Esophagus muscularis mucosa (tissue), 4 donors: ENCODE results near the gene OAT. TPM values are rescaled to one million over a fixed set of nuclear protein-coding genes. Genes with fewer than 3 reads are reported as not detected.

Experiments used
- DNase-seq: peaks from one replicate; pipeline ENCODE4 v3.0.0-alpha.2; 2017; ENCODE audit errors: extremely low spot score
- H3K27ac ChIP-seq, 4 donors: fragments of 200-600 bp; sonication (generic); replicated peaks in 1 of 4; 1 replicate in 3 of 4; 2 replicates in 1 of 4; pipeline ENCODE4 v1.5.1; 2016 to 2019; ENCODE audit warnings: mild to moderate bottlenecking in 1 of 4
- H3K27me3 ChIP-seq, 4 donors: fragments of 200-600 bp; sonication (generic); one replicate each; pipeline versions ENCODE4 v1.5.1 to v1.6.0; 2016 to 2019
- H3K36me3 ChIP-seq, 4 donors: fragments of 200-600 bp; sonication (generic); one replicate each; pipeline ENCODE4 v1.5.1; 2016 to 2019
- H3K4me1 ChIP-seq, 4 donors: fragments of 200-600 bp; sonication (generic); one replicate each; pipeline ENCODE4 v1.5.1; 2016 to 2019
- H3K4me3 ChIP-seq, 4 donors: fragments of 200-600 bp; sonication (generic); 1 replicate in 2 of 4; 2 replicates in 2 of 4; pipeline ENCODE4 v1.5.1; 2016 to 2019; ENCODE audit warnings: mild to moderate bottlenecking in 4 of 4, moderate library complexity in 1 of 4
- H3K9me3 ChIP-seq, 4 donors: fragments of 200-600 bp; sonication (generic); 1 replicate in 3 of 4; 2 replicates in 1 of 4; pipeline ENCODE4 v1.5.1; 2016 to 2019
- CTCF ChIP-seq, 3 experiments: fragments of 200-600 bp in 2 of 3; fragments of 450-650 bp in 1 of 3; sonication (generic) in 2 of 3; IDR thresholded peaks; one replicate each; pipeline ENCODE4 v1.5.1; 2017 to 2019; ENCODE audit warnings: antibody characterized with exemption in 3 of 3, mild to moderate bottlenecking in 2 of 3, moderate library complexity in 1 of 3
- EP300 ChIP-seq: sonication (generic); formaldehyde crosslinking; IDR thresholded peaks from one replicate; pipeline ENCODE4 v1.6.1; 2017; ENCODE audit warnings: antibody characterized with exemption
- POLR2A ChIP-seq: fragments of 450-650 bp; IDR thresholded peaks from one replicate; pipeline ENCODE4 v1.6.1; 2017; ENCODE audit warnings: antibody characterized with exemption, moderate library complexity, mild to moderate bottlenecking, low read depth
- POLR2AphosphoS5 ChIP-seq, 2 donors: sonication (generic); formaldehyde crosslinking; IDR thresholded peaks; one replicate each; pipeline ENCODE4 v1.6.1; 2017; ENCODE audit warnings: antibody characterized with exemption in 2 of 2
- WGBS: methylation state at CpG from one replicate; pipeline ENCODE4 v1.1.5; 2018; 5-methylcytosine and 5-hydroxymethylcytosine counted together
- intact Hi-C: fragments of 100-400 bp; cut with DNase I; formaldehyde crosslinking; loops from one replicate; pipeline ENCODE4 v1.15.1; 2023
- total RNA-seq, 4 donors: library from RNA; depleted of rRNA; stranded (reverse); fragments of >200 nt; gene quantifications; one replicate each; pipeline versions ENCODE4 v1.1.0 to v1.2.1, GENCODE V29; 2016

The OAT gene
- total RNA-seq, 4 donors from 2014 or later: 98.8 to 169 (median 143) TPM

GRCh38 chr10:124353091-124353815, 65.5 kb downstream of the OAT start:
- Histone ChIP-seq H3K27me3 (peaks cover 0 to 5% (median 0%) of the 10 kb centered on the region in 4 donors), H3K4me3 (no peak overlapping the region), H3K36me3 (no peaks in the 10 kb centered on the region), H3K27ac (no peak overlapping the region), H3K9me3 (no peaks in the 10 kb centered on the region), H3K4me1 (peaks cover 0 to 8% (median 0%) of the 10 kb centered on the region in 4 donors)
- TF ChIP-seq CTCF (IDR thresholded peaks at IDR 0.05): no peak
- TF ChIP-seq POLR2A: no peak
- TF ChIP-seq EP300: no peak
- no peak for TF ChIP-seq POLR2AphosphoS5 (IDR thresholded peaks at IDR 0.05)
- intact Hi-C loops: no loop called here
- DNase-seq: no peak
- WGBS: 86% methylated on average over 6 of the region's 15 CpGs

GRCh38 chr10:124351481-124352220, 67.1 kb downstream of the OAT start:
- DNase-seq: no peak
- intact Hi-C loops: no loop called here
- peaks cover 0 to 8% (median 0%) of the 10 kb centered on the region in 4 donors for H3K4me1 ChIP-seq
- H3K27ac ChIP-seq: no peak overlapping the region
- 85% methylated on average over 10 of the region's 10 CpGs for WGBS
- H3K4me3 ChIP-seq: no peak overlapping the region
- H3K36me3 ChIP-seq: no peaks in the 10 kb centered on the region
- TF ChIP-seq CTCF (IDR thresholded peaks at IDR 0.05) (no peak), EP300 (no peak), POLR2A (no peak), POLR2AphosphoS5 (IDR thresholded peaks at IDR 0.05) (no peak)
- H3K27me3 ChIP-seq: no peaks in the 10 kb centered on the region
- no peaks in the 10 kb centered on the region for H3K9me3 ChIP-seq

- DNase-seq: no peak
Observed at GRCh38 chr10:124350806-124351205, 67.9 kb downstream of the OAT start.

GRCh38 chr10:124349996-124350280, 68.8 kb downstream of the OAT start:
- intact Hi-C loops: no loop called here

More at GRCh38 chr10:124350806-124351205, 67.9 kb downstream of the OAT start:
- Histone ChIP-seq H3K27me3 (no peaks in the 10 kb centered on the region), H3K4me1 (peaks cover 0 to 8% (median 0%) of the 10 kb centered on the region in 4 donors), H3K9me3 (no peaks in the 10 kb centered on the region), H3K36me3 (no peaks in the 10 kb centered on the region), H3K4me3 (no peak overlapping the region), H3K27ac (no peak overlapping the region)
- intact Hi-C loops: no loop called here
- WGBS: 91% methylated on average over 8 of the region's 8 CpGs
- TF ChIP-seq EP300: no peak
- TF ChIP-seq CTCF (IDR thresholded peaks at IDR 0.05): no peak
- no peak for TF ChIP-seq POLR2AphosphoS5 (IDR thresholded peaks at IDR 0.05)
- TF ChIP-seq POLR2A: no peak

More at GRCh38 chr10:124349996-124350280, 68.8 kb downstream of the OAT start:
- no peaks in the 10 kb centered on the region for H3K36me3 ChIP-seq
- H3K4me1 ChIP-seq: peaks cover 0 to 5% (median 0%) of the 10 kb centered on the region in 4 donors
- no peaks in the 10 kb centered on the region for H3K9me3 ChIP-seq
- no peak overlapping the region for H3K4me3 ChIP-seq
- H3K27me3 ChIP-seq: no peaks in the 10 kb centered on the region
- TF ChIP-seq CTCF (IDR thresholded peaks at IDR 0.05) (no peak), POLR2A (no peak), POLR2AphosphoS5 (IDR thresholded peaks at IDR 0.05) (no peak), EP300 (no peak)
- 71% methylated on average over 5 of the region's 5 CpGs for WGBS
- DNase-seq: no peak
- H3K27ac ChIP-seq: no peak overlapping the region
